C4-2B (cell line): ENCODE data around the gene SEPTIN5.

Experiments
- ZFX ChIP-seq: fragments of 450-650 bp; IDR thresholded peaks from 2 replicates; pipeline ENCODE4 v1.6.1; 2017
- TF ChIP-seq, protein P1 (sequence below): fragments of 450-650 bp; conservative IDR thresholded peaks from 2 replicates; pipeline ENCODE4 v1.5.1; 2017; ENCODE audit warnings: mild to moderate bottlenecking

DNA sequence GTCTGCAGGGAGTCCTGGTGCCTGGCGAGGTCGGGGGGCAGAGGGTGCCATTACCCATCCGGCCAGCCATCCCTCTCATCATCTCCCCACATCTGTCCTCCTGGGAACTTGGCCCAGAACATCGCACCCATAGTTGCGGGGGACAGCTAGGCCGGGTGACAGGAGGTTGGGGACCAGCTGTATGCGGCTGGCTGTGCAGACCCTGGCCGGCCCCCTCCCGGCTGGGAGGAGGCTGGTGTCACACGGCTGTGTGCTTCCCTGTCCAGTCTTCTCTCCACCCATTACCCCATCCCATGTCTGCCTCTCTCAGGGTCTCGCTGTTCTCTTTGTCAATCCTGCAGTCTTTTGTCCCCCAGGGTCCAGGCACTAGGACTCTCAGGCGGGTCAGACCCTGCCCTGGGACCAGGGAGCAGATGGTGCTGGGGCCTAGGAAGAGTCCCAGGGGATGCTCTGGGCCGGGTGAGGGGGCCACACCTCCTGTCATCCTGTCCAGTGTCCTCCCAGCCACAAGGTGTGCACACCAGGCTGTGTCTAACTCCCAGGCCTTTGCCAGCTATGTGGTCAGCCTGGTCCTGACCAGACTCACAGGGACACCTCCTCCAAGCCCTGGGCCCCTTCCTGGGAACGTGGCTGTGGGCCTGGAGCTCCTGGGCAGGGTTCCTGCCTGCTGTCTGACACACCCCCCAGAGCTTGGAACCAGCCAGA is 39.8 kb downstream of the SEPTIN5 start:
- TF ChIP-seq, protein P1, sequence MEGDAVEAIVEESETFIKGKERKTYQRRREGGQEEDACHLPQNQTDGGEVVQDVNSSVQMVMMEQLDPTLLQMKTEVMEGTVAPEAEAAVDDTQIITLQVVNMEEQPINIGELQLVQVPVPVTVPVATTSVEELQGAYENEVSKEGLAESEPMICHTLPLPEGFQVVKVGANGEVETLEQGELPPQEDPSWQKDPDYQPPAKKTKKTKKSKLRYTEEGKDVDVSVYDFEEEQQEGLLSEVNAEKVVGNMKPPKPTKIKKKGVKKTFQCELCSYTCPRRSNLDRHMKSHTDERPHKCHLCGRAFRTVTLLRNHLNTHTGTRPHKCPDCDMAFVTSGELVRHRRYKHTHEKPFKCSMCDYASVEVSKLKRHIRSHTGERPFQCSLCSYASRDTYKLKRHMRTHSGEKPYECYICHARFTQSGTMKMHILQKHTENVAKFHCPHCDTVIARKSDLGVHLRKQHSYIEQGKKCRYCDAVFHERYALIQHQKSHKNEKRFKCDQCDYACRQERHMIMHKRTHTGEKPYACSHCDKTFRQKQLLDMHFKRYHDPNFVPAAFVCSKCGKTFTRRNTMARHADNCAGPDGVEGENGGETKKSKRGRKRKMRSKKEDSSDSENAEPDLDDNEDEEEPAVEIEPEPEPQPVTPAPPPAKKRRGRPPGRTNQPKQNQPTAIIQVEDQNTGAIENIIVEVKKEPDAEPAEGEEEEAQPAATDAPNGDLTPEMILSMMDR = no peak
- TF ChIP-seq ZFX = no peak
